ENCODE measurements around the gene NUTM1.

Gene NUTM1

DNA sequence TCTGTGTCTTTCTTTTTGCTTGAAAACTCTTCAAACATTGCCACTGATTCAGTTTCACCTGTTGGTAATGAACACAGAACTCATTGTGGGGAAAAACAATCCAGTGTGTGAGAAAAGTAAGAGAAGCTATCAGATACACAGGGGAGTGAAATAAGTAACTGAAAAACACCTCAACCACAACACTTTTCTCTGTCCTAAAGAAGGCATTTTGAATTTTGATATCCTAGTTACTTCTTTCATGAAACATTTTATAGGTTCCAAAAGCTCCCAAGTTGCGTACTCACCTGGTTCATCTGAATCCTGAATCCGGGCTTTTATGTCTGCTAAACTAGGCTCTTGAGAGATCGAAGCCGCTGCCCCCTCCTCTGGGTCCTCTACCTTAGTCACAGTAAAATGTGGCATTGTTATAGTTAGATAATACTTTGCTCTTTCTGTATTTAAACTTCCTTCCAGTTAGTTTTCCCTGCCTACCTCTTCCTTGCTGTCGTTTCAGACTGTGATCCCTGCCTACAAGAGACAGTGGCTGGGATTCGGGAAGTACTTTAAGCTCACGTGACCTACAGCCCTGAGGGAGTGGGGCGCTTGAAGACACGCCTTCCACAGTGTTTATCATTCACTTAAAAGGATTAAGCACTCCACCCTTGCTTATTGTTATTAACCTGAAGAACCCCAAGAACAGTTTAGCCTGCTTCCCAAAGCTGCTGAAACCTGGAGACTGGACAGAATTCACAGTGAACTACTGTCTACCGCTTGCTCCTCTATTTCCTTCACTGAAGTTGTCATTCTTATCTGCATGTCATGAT lies 24.6 kb upstream of the NUTM1 start:
- TF ChIP-seq, protein P1, sequence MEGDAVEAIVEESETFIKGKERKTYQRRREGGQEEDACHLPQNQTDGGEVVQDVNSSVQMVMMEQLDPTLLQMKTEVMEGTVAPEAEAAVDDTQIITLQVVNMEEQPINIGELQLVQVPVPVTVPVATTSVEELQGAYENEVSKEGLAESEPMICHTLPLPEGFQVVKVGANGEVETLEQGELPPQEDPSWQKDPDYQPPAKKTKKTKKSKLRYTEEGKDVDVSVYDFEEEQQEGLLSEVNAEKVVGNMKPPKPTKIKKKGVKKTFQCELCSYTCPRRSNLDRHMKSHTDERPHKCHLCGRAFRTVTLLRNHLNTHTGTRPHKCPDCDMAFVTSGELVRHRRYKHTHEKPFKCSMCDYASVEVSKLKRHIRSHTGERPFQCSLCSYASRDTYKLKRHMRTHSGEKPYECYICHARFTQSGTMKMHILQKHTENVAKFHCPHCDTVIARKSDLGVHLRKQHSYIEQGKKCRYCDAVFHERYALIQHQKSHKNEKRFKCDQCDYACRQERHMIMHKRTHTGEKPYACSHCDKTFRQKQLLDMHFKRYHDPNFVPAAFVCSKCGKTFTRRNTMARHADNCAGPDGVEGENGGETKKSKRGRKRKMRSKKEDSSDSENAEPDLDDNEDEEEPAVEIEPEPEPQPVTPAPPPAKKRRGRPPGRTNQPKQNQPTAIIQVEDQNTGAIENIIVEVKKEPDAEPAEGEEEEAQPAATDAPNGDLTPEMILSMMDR (IDR thresholded peaks at IDR 0.05), result no peak

DNA sequence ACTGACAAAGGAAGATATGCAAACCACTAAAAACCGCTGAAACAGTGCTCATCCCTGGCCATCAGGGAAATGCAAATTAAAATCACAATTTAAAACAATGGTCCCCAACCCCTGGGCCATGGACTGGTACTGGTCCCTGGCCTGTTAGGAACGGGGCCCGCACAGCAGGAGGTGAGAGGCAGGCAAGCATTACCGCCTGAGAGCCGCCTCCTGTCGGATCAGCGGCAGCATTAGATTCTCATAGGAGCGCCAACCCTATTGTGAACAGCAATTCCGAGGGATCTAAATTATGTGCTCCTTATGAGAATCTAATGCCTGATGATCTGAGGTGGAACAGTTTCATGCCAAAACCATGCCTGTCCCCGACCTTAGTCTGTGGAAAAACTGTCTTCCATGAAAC lies 19.9 kb upstream of the NUTM1 start:
- TF ChIP-seq, protein P1 (IDR thresholded peaks at IDR 0.05), result no peak

DNA sequence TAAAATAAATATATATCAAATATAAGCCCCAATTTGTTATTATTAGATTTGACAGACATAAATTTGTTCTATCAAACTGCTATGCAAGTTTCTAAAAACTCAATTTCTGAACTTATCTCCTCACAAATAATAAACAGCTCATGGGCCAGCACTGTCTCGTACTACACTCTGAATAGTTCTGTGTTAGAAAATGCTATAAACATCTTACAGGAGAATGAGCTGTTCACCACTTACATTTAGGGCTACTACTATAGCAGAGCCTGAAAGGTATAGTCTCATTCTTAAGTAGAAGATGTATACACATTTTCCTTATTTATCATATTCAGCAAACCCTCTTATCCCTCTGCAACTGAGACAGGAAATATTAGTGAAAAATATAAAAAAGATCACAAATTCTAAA lies 18.2 kb upstream of the NUTM1 start:
- TF ChIP-seq, protein P1 (IDR thresholded peaks at IDR 0.05), result no peak

DNA sequence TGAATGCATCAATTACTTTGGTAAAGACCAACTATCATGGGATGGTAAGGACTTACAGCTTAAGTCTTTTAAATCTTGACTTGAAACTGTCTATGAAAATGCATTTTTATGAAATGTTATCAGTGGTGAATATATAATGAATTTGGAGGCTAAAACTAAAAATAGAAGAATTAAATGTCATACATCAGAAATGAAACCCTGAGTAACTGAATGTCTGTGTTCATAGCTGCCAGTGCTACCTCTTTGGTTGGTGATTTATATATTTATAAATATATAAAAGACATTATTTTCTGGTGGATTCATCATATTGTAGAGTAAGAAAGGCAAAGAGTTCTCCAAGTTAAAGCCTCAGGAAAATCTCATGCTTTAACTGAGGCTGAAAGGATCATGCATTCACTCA lies 17.7 kb upstream of the NUTM1 start:
- TF ChIP-seq, protein P1 (IDR thresholded peaks at IDR 0.05), result no peak

DNA sequence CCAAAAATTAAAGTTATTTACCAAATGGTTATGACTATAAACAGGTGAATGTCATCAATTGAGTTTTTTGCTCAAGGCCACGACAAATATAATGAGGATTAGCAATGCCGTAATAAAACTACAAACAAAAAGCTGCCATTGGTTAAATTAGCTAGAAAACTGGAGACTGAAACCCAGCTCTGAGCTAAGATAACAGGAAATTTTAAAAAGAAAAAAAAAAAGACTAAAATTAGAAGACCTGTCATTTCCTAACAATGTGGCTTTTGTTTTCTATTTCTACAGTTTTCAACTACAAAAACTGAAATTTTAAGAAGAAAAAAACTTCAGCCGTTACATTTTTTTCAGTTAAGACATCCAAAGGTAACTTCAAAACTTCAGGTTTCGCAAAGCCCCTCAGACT lies 15.2 kb upstream of the NUTM1 start:
- TF ChIP-seq, protein P1 (IDR thresholded peaks at IDR 0.05), result no peak

DNA sequence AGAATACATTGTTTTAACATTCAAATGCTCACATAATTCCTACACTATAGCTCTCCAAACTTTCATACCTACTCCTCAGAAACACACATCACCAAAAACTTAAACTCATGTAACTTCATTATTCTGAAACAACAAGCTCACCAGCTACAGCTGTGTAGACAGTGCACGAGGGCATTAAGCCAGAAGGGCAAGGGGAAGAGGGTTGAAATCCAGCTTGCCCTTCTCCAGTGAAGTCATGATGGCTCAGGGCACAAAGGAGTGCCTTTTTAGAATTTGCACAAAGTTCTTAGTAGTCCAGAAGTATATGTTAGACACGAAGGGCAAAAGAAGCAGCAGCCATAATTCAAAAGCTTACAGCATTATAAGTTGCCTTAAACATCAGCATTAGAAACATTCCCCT lies 14.1 kb upstream of the NUTM1 start:
- TF ChIP-seq, protein P1 (IDR thresholded peaks at IDR 0.05), result no peak

DNA sequence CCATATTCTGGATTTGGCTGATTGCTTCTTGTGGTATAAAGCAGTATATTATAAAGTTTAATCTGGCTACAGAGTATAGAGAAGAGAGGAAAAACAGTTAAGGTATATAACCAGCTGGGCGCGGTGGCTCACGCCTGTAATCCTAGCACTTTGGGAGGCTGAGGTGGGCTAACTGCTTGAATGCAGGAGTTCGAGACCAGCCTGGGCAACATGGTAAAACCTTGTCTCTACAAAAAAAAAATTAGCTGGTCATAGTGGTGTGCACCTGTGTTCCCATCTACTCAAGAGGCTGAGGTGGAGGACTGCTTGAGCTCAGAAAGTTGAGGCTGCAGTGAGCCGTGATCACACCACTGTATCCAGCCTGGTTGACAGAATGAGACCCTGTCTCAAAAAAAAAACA lies 12.8 kb upstream of the NUTM1 start:
- TF ChIP-seq, protein P1 (IDR thresholded peaks at IDR 0.05), result no peak

DNA sequence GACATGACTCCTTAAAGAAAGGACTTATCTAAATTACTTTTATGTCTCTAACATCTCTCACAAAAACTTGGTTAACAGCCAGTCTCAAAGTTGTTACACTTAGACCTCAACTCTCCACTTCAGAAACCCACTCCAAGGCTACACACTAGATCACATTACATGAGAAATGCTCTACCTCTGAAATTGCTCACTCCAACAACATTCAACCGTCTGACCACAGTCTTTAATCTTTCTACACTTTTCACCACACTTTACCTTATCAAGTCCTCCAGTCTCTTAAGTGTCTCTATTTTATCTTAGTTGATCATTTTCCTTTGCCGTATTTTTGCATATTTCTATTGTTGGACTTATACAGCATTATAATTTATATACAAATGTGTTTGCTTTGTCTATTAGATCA lies 11.3 kb upstream of the NUTM1 start:
- TF ChIP-seq, protein P1 (IDR thresholded peaks at IDR 0.05), result no peak

Data from LNCAP (cell line).